A549 treated with ZK216348 at 1 μM for 4 hours (cell line): ENCODE results near the gene RBM23. TPM values are rescaled to one million over a fixed set of nuclear protein-coding genes. Genes with fewer than 3 reads are reported as not detected.

Experiments
- total RNA-seq: library from RNA; stranded (reverse); fragments of 200-300 nt; extraction: Qiagen RNA extraction; gene quantifications from 5 replicates; pipeline ENCODE4 v1.2.3, GENCODE V29; 2022; ENCODE audit warnings: low read depth

The RBM23 gene
- total RNA-seq: 48.9 to 66.4 TPM (median 62.5 TPM) in 5 replicates

GRCh38 chr14:22918804-22919600 is at the start of gene RBM23:
RBM23 (minus strand) TSS chr14:22919149.

GRCh38 chr14:22929104-22929960 is 10.4 kb upstream of the RBM23 start, which contains the start of gene PRMT5:
PRMT5 (minus strand) TSS chr14:22929376; CDS start chr14:22929361, 15 bp downstream.

GRCh38 chr14:22883173-22883976 is 35.6 kb downstream of the RBM23 start, which contains the start of gene REM2:
REM2 (plus strand) TSS chr14:22883222; CDS start chr14:22883288, 66 bp downstream.

DNA sequence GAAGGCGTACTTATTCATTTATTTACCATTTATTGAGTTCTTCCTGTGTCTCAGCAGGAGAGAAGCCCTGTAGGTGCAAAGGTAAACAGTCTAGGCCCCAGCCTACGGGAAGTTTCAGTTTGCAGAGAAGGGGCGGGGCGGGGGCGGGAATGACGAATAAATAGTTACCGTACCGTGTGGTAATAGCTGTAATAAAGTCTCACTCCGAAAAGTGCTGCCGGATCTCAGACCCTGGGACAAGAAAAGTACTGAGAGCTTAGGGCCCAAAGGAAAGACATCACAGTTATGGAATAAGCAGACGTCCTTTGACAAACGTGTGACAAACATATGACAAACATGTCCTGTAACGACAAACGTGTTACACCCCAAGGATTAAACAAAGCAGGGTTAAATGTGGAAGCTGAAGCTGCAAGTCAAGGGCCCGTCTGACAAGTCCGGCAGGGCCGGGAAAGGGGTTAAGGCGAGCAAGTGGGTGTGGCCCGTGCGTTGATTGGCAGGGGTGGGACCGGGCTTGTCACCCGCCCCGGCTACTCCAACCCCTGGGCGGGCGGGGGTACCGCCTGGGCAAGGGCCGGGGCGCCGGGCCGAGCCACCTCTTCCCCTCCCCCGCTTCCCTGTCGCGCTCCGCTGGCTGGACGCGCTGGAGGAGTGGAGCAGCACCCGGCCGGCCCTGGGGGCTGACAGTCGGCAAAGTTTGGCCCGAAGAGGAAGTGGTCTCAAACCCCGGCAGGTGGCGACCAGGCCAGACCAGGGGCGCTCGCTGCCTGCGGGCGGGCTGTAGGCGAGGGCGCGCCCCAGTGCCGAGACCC is 47.5 kb downstream of the RBM23 start, which contains the start of gene LRP10:
Gene LRP10, plus strand, starts transcription at position 517 of the 809 bp plus-strand sequence. CDS start 564 bp downstream, outside the sequence.

Other genes with a start within 250 kb of the RBM23 start
- gene OXA1L, start 152.5 kb downstream of the RBM23 start, total RNA-seq: 137 to 162 TPM (median 156 TPM) in 5 replicates
- 16.5 to 21.7 TPM (median 19.0 TPM) in 5 replicates for gene SLC7A7, start 103.7 kb downstream of the RBM23 start, total RNA-seq
- 143 to 223 TPM (median 180 TPM) in 5 replicates for gene MRPL52, start 89.3 kb downstream of the RBM23 start, total RNA-seq
- 0.55 to 0.92 TPM (median 0.87 TPM) in 5 replicates for gene MMP14, start 82.6 kb downstream of the RBM23 start, total RNA-seq
- 47.8 to 93.1 TPM (median 76.8 TPM) in 5 replicates for gene LRP10, start 47.4 kb downstream of the RBM23 start, total RNA-seq
- gene REM2, start 35.9 kb downstream of the RBM23 start, total RNA-seq: 0.26 to 0.67 TPM (median 0.33 TPM) in 5 replicates
- gene PRMT5, start 10.2 kb upstream of the RBM23 start, total RNA-seq: 98.4 to 196 TPM (median 116 TPM) in 5 replicates
- 32.7 to 38.7 TPM (median 37.1 TPM) in 5 replicates for gene HAUS4, start 37.9 kb upstream of the RBM23 start, total RNA-seq
- 33.6 to 42.2 TPM (median 39.4 TPM) in 5 replicates for gene AJUBA, start 63.4 kb upstream of the RBM23 start, total RNA-seq
- 2.7 to 4.4 TPM (median 3.3 TPM) in 5 replicates for gene C14orf93, start 91.0 kb upstream of the RBM23 start, total RNA-seq
- gene PSMB5, start 115.8 kb upstream of the RBM23 start, total RNA-seq: 269 to 342 TPM (median 304 TPM) in 5 replicates
- gene PSMB11, start 123.1 kb upstream of the RBM23 start, total RNA-seq: not detected in 5 replicates
- gene CDH24, start 138.4 kb upstream of the RBM23 start, total RNA-seq: 2.0 to 5.3 TPM (median 5.0 TPM) in 5 replicates
- gene ACIN1, start 176.0 kb upstream of the RBM23 start, total RNA-seq: 101 to 111 TPM (median 107 TPM) in 5 replicates
- gene C14orf119, start 176.4 kb upstream of the RBM23 start, total RNA-seq: 84.6 to 107 TPM (median 101 TPM) in 5 replicates
- not detected in 5 replicates for gene CIROP, start 185.8 kb upstream of the RBM23 start, total RNA-seq
- gene CEBPE, start 200.1 kb upstream of the RBM23 start, total RNA-seq: 0.12 TPM in 1 of 5 replicates, not detected in the others